HEK293T (cell line): ENCODE results near the gene DLK2.

Experiments
- ARNT ChIP-seq: fragments of 450-650 bp; IDR thresholded peaks from 2 replicates; pipeline ENCODE4 v1.6.1; 2017; ENCODE audit warnings: mild to moderate bottlenecking
- BHLHE40 ChIP-seq: fragments of 450-650 bp; IDR thresholded peaks from 2 replicates; pipeline ENCODE4 v1.6.1; 2016; ENCODE audit warnings: mild to moderate bottlenecking, moderate library complexity, borderline replicate concordance
- CTBP1 ChIP-seq: fragments of 450-650 bp; IDR thresholded peaks from 2 replicates; pipeline ENCODE4 v1.6.1; 2016; ENCODE audit warnings: borderline replicate concordance
- ELF4 ChIP-seq: fragments of 450-650 bp; IDR thresholded peaks from 2 replicates; pipeline ENCODE4 v1.6.1; 2017; ENCODE audit warnings: antibody characterized with exemption
- FOXA1 ChIP-seq: fragments of 450-650 bp; IDR thresholded peaks from 2 replicates; pipeline ENCODE4 v1.6.1; 2016; ENCODE audit warnings: mild to moderate bottlenecking
- FOXM1 ChIP-seq: fragments of 450-650 bp; IDR thresholded peaks from 2 replicates; pipeline ENCODE4 v1.6.1; 2017; ENCODE audit warnings: mild to moderate bottlenecking, borderline replicate concordance
- SP1 ChIP-seq: fragments of 450-650 bp; IDR thresholded peaks from 2 replicates; pipeline ENCODE4 v1.6.1; 2017
- TARDBP ChIP-seq: fragments of 450-650 bp; IDR thresholded peaks from 2 replicates; pipeline ENCODE4 v1.6.1; 2016
- ZNF384 ChIP-seq: fragments of 450-650 bp; IDR thresholded peaks from 2 replicates; pipeline ENCODE4 v1.6.1; 2016

- TF ChIP-seq FOXM1 (no peak), BHLHE40 (no peak), ZNF384 (no peak), ELF4 (no peak), ARNT (no peak), CTBP1 (no peak), FOXA1 (no peak), SP1 (no peak), TARDBP (no peak)
Measured at GRCh38 chr6:43488667-43489276, 33.4 kb upstream of the DLK2 start.
